Fibroblast of skin of back (primary cell): Measurements from ENCODE around the gene BMERB1. TPM values are rescaled to one million over a fixed set of nuclear protein-coding genes. Genes with fewer than 3 reads are reported as not detected.
"Not testable (repeated sequence)": the region's sequence is repeated elsewhere in the genome, so short reads cannot be mapped to it uniquely, and the experiment has no call there.

Source experiments
- DNase-seq: peaks from one replicate; pipeline ENCODE4 v3.0.0-alpha.2; 2013
- polyA plus RNA-seq, 2 experiments: library from polyadenylated mRNA; unstranded; fragments of 120-200 nt; gene quantifications; one replicate each; pipeline ENCODE4 v1.2.1, GENCODE V29; 2013; ENCODE audit not compliant: insufficient read length in 2 of 2

The BMERB1 gene
- polyA plus RNA-seq (2013, experiment 1 of 2; ENCODE audit: insufficient read length), result 175 TPM
- 164 TPM for polyA plus RNA-seq (2013, experiment 2 of 2; ENCODE audit: insufficient read length)

DNA sequence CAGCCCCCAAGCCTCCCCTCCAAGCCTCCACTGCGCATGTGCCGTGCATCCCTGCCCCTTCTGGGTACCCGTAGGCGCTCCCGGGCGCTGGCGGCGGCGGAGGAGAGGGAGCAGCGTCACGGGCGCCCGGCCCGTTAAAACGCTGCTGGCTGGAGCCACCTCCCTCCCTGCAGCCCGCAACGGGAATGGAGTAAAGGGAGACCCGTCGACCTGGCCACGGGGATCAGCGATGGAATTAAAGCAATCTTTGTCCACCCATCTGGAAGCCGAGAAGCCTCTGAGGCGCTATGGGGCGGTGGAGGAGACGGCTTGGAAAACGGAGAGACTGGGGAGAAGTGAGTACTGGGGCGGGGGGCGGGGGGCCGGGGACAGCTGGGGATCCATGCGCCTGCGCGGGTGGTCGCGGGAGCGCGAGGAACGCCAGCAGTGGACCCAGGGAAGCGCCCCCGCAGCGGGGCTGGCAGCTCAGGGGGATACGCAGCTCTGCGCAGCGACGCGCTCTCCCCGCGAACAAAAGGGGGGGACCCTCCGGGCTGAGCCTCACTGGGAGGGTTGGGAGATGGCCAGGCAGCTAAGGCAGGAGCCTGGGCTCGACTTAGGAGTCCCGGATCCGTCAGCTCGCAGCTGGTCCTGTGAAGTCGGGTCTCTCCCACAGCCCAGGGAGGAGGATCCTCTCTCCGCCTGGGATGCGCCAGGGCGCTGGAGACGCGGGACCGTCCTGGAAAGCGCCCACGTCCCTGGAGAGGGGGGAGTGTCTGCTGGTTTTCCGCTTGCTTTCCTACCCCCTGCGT, at the start of gene BMERB1:
Gene BMERB1 (plus strand): TSS at position 164 of the 791 bp plus-strand sequence. CDS start 66 bp downstream, at position 230.
- DNase-seq, result peak; percentile 87

DNA sequence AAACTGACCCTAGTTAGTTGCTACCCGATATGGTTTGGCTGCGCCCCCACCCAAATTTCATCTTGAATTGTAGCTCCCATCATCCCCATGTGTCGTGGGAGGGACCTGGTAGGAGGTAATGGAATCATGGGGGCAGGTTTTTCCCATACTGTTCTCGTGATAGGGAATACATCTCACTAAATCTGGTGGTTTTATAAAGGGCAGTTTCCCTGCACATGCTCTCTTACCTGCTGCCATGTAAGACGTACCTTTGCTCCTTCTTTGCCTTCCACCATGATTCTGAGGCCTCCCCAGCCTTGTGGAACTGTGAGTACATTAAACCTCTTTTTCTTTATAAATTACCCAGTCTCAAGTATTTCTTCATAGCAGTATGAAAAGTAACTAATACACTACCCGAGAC, 46.3 kb upstream of the BMERB1 start:
- DNase-seq, result not testable (repeated sequence)

GRCh38 chr16:15389916-15390315, 44.5 kb upstream of the BMERB1 start:
- not testable (repeated sequence) for DNase-seq

DNA sequence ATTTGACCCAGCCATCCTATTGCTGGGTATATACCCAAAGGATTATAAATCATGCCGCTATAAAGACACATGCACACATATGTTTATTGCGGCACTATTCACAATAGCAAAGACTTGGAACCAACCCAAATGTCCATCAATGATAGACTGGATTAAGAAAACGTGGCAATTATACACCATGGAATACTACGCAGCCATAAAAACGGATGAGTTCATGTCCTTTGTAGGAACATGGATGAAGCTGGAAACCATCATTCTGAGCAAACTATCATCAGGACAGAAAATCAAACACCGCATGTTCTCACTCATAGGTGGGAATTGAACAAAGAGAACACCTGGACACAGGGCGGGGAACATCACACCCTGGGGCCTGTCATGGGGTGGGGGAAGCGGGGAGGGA, 41.4 kb upstream of the BMERB1 start:
- not testable (repeated sequence) for DNase-seq

- DNase-seq, result peak; percentile 9
These were observed 38.5 kb upstream of the BMERB1 start, which contains the start of gene MPV17L for GRCh38 chr16:15395631-15396508. Gene MPV17L, plus strand, starts transcription at chr16:15395754. Its CDS starts 144 bp downstream, at chr16:15395898.

DNA sequence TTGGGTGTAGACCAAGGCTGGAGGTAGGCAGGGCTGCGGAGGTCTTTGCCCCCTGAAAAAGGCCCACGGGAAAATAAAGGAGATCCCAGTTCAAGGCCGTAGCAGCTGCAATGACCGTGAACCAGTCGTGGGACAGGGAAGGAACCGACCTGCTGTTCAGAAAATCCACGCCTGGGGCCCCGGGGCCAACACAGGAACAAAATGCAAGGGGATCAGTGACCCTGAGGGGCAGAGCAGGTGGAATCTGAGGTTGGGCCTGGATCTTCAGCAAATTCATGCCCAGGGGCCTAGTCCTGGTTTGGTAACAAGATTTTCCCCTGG, 37.9 kb upstream of the BMERB1 start:
- not testable (repeated sequence) for DNase-seq

GRCh38 chr16:15396948-15397594, 37.3 kb upstream of the BMERB1 start:
- DNase-seq, result no peak

DNA sequence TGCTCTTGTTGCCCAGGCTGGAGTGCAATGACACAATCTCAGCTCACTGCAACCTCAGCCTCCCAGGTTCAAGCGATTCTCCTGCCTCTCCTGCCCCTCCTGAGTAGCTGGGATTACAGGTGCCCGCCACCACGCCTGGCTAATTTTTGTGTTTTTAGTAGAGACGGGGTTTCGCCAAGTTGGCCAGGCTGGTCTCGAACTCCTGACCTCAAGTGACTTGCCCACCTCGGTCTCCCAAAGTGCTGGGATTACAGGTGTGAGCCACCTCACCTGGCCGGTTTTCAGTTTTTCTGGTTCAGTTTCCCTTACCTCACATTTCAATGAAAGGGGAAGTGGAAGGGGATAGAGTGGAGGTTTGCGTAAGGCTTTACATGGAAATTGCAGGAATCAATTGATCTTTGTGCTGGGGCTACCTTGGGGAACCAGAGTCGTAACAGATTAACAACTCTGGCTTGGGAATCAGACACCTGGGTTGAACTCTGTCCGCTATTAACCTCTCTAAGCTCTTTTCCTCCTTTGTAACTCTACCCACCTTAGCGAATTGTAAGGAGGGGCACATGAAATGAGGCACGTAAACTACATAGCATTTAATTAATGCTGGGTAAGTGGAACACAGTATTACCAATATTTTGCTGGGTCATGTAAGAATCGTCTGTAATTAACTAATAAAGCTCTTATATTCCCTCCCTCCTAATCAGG, 35.6 kb upstream of the BMERB1 start:
- DNase-seq, result no peak

- DNase-seq, result no peak
These were observed 35.1 kb upstream of the BMERB1 start for GRCh38 chr16:15399317-15399716.

GRCh38 chr16:15400314-15400713, 34.1 kb upstream of the BMERB1 start:
- DNase-seq, result not testable (repeated sequence)

DNA sequence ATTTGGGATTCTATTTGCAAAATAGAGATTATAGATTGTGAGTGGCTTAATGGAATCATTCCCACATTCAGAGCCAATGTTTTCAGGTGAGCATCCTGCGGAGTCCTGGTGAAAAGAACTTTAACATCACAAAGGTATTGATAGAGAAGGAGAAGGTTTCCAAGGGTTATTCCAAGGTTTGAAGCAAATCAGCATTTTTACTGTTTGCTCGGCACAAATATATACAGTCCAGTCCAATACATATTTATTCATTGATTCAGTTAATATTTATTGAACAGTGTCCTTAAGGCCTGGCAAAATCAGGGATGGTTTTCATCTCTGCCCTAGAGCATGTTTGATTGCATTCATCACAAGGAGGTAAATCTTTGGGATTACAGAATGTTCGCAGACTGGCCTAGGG, 32.4 kb upstream of the BMERB1 start:
- no peak for DNase-seq

- DNase-seq, result no peak
These were observed 30.9 kb upstream of the BMERB1 start for GRCh38 chr16:15403392-15403995.

DNA sequence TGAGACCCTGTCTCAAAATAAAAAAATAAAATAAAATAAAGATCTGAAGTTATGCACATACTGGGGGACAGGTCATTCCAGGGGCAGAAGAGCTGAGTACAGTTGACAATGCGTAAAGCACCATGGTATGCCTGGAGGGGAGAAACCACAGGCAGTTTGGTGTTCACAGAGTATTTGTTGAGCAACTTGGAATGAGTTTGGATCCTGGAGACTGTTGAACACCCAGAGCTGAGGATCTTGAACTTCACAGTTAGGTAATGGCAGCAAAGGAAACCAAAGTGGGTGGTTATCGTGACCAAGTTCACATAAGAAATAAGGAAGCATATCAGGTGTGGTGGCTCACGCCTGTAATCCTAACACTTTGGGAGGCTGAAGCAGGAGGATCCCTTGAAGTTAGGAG, 30.3 kb upstream of the BMERB1 start:
- not testable (repeated sequence) for DNase-seq

GRCh38 chr16:15404792-15405191, 29.6 kb upstream of the BMERB1 start:
- no peak for DNase-seq

- not testable (repeated sequence) for DNase-seq
These were observed 26.6 kb upstream of the BMERB1 start for GRCh38 chr16:15407756-15408155.

DNA sequence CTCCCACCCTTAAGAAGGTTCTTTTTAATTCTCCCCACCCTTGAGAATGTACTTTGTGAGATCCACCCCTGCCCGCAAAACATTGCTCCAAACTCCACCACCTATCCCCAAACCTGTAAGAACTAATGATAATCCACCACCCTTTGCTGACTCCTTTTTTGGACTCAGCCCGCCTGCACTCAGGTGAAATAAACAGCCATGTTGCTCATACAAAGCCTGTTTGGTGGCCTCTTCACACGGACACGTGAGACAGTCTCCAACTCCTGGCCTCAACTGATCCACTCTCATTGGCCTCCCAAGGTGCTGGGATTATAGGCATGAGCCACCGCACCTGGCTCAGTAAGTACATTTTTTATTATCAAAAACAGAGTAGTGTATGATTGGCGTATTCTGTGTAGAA, 24.9 kb upstream of the BMERB1 start:
- DNase-seq, result not testable (repeated sequence)

DNA sequence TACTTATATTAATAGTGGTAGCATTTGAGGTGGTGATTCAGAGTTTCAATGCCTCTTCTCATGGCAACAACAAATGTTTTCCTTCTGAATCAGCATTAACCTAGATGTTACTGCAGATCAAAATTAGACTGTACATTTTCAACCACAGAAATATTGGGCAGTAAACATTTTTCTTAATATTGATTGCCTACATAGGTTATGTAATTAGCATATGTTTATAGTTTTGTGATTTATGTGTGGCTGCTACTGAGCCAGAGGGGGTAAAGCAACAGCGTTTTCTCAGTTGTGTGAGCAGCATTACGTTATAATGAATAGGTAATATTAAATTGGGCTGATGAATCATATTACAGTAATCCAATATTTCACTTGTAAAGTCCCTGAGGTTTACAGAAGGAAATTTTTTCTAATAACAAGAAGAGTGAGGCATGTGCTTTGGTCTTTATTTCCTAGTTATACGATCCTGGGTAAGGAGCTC, 18.8 kb upstream of the BMERB1 start:
- DNase-seq, result peak; percentile 46

DNA sequence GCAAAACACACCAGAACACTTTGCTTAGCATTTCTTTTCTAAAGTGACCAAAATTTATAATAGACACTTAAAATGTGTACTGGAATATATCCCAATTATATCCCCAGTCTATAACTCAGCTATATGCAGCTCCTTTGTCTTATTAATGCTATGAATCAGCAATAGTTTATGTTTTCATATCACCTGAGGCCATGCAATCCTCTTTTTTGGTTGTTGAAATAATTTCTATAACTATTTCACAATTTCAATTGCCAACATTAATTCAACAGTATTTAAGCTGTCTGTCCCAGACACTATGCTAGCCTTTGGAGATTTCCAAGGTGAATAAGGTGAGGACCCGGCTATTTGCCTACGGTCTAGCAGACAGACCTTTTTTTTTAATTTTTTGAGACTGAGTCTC, 17.2 kb upstream of the BMERB1 start:
- DNase-seq, result no peak

- DNase-seq, result no peak
These were observed 16.2 kb upstream of the BMERB1 start for GRCh38 chr16:15418206-15418605.

DNA sequence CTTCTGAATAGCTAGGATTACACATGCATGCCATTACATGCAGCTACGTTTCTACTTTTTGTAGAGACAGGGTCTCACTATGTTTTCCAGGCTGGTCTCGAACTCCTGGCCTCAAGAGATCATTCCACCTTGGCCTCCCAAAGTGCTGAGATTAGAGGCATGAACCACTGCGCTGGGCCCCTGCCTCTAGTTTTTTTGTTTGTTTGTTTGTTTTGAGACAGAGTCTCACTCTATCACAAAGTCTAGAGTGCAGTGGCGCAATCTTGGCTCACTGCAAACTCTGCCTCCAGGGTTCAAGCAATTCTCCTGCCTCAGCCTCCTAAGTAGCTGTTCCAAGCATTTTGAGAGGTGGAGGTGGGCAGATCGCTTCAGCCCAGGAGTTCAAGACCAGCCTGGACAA, 12.7 kb upstream of the BMERB1 start:
- not testable (repeated sequence) for DNase-seq

DNA sequence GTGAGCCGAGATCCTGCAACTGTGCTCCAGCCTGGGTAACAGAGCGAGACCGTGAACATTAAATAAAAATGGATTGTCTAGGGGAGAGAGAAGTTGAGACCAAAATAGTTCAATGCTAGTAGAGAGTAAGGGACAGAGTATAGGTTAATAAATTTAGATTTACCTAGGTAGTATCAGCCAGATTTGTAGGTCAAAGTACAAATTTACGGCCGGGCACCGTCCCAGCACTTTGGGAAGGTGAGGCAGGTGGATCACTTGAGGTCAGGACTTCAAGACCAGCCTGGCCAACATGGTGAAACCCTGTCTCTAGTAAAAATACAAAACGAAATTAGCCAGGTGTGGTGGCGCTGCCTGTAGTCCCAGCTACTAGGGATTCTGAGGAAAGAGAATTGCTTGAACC, 12.2 kb upstream of the BMERB1 start:
- DNase-seq, result no peak

DNA sequence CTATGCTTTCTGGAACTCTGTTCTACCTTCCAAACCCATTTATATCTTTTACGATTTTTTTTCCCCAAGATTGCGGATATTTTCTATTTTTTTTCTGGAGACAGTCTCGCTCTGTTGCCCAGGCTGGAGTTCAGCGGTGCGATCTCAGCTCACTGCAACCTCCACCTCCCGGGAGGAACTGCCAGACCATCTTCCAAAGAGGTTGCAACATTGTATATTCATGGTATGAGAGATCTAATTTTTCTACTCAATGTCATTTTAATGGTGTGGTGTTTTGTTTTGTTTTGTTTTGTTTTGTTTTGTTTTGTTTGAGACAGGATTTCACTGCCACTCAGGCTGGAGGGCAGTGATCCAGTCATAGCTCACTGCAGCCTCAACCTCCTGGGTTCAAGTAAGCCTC, 8.5 kb upstream of the BMERB1 start:
- no peak for DNase-seq
